GM18508 (cell line): ENCODE data around the gene SNAPC5.
"Not testable (repeated sequence)": the region's sequence is repeated elsewhere in the genome, so short reads cannot be mapped to it uniquely, and the experiment has no call there.

Experiments
- ATAC-seq: cut with Tn5 transposase; IDR thresholded peaks from one replicate; pipeline ENCODE4 v1.9.1; 2021; ENCODE audit warnings: moderate number of reproducible peaks; ENCODE audit not compliant: insufficient read depth, unreplicated experiment

Gene SNAPC5

GRCh38 chr15:66461294-66461693, 36.3 kb downstream of the SNAPC5 start:
- not testable (repeated sequence) for ATAC-seq

GRCh38 chr15:66459818-66460615, 37.5 kb downstream of the SNAPC5 start:
- ATAC-seq = no peak

GRCh38 chr15:66456211-66456610, 41.4 kb downstream of the SNAPC5 start:
- no peak for ATAC-seq

- no peak for ATAC-seq
Measured at GRCh38 chr15:66454143-66454542, 43.4 kb downstream of the SNAPC5 start.

GRCh38 chr15:66452971-66453580, 44.5 kb downstream of the SNAPC5 start:
- no peak for ATAC-seq

GRCh38 chr15:66452420-66452819, 45.1 kb downstream of the SNAPC5 start:
- no peak for ATAC-seq
